Neural cell (in vitro differentiated cells): ENCODE data around the gene STX8.

Experiments used
- EZH2 ChIP-seq: fragments of 200-600, 300-800 bp; shearing (Covaris generic), sonication (generic); IDR thresholded peaks from 2 replicates; pipeline ENCODE4 v1.6.1; 2014; ENCODE audit warnings: antibody characterized with exemption, low read length, borderline replicate concordance, mild to moderate bottlenecking; ENCODE audit not compliant: insufficient read depth, poor library complexity, severe bottlenecking
- MXI1 ChIP-seq: fragments of 450-650 bp; conservative IDR thresholded peaks from 2 replicates; pipeline ENCODE4 v1.6.1; 2014; ENCODE audit warnings: antibody characterized with exemption, mild to moderate bottlenecking; ENCODE audit not compliant: poor library complexity, severe bottlenecking
- RAD21 ChIP-seq: fragments of 450-650 bp; conservative IDR thresholded peaks from 2 replicates; pipeline ENCODE4 v1.6.1; 2014; ENCODE audit warnings: antibody characterized with exemption, mild to moderate bottlenecking, moderate library complexity
- TAF1 ChIP-seq: IDR thresholded peaks from 2 replicates; pipeline ENCODE4 v1.6.1; 2012; ENCODE audit warnings: low read depth
- TF ChIP-seq, protein P1 (sequence below): fragments of 450-650 bp; IDR thresholded peaks from 2 replicates; pipeline ENCODE4 v1.5.1; 2014; ENCODE audit warnings: antibody characterized with exemption, mild to moderate bottlenecking, moderate library complexity; ENCODE audit not compliant: poor library complexity, severe bottlenecking
- TF ChIP-seq, protein P2 (sequence below): IDR thresholded peaks from 2 replicates; pipeline ENCODE4 v1.6.1; 2012; ENCODE audit warnings: borderline replicate concordance

DNA sequence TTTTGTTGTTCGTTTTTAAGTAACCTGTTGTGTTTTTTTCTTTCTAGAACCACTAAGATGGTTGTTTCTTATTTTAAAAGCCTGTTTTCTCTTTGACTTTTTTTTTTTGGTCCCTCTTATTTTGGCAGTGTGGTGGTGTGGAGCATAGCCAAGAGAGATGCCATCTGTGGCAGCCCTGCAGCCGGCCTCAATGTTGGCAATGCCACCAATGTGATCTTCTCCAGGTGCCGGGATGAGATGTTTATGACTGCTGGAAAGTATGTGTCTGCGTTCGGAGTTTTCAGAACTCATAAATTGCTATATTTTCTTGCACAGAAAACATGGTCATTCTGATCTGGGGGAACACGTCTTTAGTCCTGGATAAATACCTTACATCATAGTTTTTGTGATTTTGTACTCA lies 18.4 kb upstream of the STX8 start:
- TF ChIP-seq, protein P1, sequence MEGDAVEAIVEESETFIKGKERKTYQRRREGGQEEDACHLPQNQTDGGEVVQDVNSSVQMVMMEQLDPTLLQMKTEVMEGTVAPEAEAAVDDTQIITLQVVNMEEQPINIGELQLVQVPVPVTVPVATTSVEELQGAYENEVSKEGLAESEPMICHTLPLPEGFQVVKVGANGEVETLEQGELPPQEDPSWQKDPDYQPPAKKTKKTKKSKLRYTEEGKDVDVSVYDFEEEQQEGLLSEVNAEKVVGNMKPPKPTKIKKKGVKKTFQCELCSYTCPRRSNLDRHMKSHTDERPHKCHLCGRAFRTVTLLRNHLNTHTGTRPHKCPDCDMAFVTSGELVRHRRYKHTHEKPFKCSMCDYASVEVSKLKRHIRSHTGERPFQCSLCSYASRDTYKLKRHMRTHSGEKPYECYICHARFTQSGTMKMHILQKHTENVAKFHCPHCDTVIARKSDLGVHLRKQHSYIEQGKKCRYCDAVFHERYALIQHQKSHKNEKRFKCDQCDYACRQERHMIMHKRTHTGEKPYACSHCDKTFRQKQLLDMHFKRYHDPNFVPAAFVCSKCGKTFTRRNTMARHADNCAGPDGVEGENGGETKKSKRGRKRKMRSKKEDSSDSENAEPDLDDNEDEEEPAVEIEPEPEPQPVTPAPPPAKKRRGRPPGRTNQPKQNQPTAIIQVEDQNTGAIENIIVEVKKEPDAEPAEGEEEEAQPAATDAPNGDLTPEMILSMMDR, result no peak
- no peak for TF ChIP-seq EZH2
- TF ChIP-seq, protein P2, sequence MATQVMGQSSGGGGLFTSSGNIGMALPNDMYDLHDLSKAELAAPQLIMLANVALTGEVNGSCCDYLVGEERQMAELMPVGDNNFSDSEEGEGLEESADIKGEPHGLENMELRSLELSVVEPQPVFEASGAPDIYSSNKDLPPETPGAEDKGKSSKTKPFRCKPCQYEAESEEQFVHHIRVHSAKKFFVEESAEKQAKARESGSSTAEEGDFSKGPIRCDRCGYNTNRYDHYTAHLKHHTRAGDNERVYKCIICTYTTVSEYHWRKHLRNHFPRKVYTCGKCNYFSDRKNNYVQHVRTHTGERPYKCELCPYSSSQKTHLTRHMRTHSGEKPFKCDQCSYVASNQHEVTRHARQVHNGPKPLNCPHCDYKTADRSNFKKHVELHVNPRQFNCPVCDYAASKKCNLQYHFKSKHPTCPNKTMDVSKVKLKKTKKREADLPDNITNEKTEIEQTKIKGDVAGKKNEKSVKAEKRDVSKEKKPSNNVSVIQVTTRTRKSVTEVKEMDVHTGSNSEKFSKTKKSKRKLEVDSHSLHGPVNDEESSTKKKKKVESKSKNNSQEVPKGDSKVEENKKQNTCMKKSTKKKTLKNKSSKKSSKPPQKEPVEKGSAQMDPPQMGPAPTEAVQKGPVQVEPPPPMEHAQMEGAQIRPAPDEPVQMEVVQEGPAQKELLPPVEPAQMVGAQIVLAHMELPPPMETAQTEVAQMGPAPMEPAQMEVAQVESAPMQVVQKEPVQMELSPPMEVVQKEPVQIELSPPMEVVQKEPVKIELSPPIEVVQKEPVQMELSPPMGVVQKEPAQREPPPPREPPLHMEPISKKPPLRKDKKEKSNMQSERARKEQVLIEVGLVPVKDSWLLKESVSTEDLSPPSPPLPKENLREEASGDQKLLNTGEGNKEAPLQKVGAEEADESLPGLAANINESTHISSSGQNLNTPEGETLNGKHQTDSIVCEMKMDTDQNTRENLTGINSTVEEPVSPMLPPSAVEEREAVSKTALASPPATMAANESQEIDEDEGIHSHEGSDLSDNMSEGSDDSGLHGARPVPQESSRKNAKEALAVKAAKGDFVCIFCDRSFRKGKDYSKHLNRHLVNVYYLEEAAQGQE, result no peak
- no peak for TF ChIP-seq TAF1
- no peak for TF ChIP-seq RAD21
- TF ChIP-seq MXI1, result no peak
